HepG2 (cell line): ENCODE results near the gene CNP. TPM values are rescaled to one million over a fixed set of nuclear protein-coding genes. Genes with fewer than 3 reads are reported as not detected.
A peak's percentile ranks its signal among the peaks of the same experiment; 100 is the strongest.

Source experiments
- ELF4 ChIP-seq: sonication (generic); formaldehyde crosslinking; IDR thresholded peaks from 2 replicates; pipeline ENCODE4 v1.5.0; 2020; ENCODE audit warnings: missing genetic modification reagents, mild to moderate bottlenecking, moderate library complexity, borderline replicate concordance
- FOXK1 ChIP-seq: sonication (generic); formaldehyde crosslinking; IDR thresholded peaks from 2 replicates; pipeline ENCODE4 v1.4.0; 2020; ENCODE audit warnings: low read depth, missing genetic modification reagents, borderline replicate concordance
- HNRNPLL ChIP-seq: fragments of 200-400 bp; formaldehyde crosslinking; IDR thresholded peaks from 2 replicates; pipeline ENCODE4 v1.6.1; 2017; ENCODE audit warnings: mild to moderate bottlenecking, low read depth, low read length; ENCODE audit not compliant: poor library complexity, severe bottlenecking
- HOXA9 ChIP-seq: sonication (generic); formaldehyde crosslinking; IDR thresholded peaks from 2 replicates; pipeline ENCODE4 v1.8.1; 2022; ENCODE audit warnings: missing genetic modification reagents, mild to moderate bottlenecking, moderate library complexity, borderline replicate concordance
- MATR3 ChIP-seq: sonication (generic); formaldehyde crosslinking; IDR thresholded peaks from 2 replicates; pipeline ENCODE4 v1.4.0; 2020; ENCODE audit warnings: missing genetic modification reagents
- MAZ ChIP-seq, 2 experiments: sonication (generic) in 1 of 2; formaldehyde crosslinking in 1 of 2; IDR thresholded peaks; 2 replicates each; pipeline versions ENCODE4 v1.5.0 to v1.6.1; 2012 to 2020; ENCODE audit warnings: low read depth in 2 of 2, mild to moderate bottlenecking in 2 of 2, borderline replicate concordance in 1 of 2, improper control_type of control experiment in 1 of 2, low read length in 1 of 2, missing genetic modification reagents in 1 of 2, moderate library complexity in 1 of 2
- TCF7 ChIP-seq: sonication (generic); IDR thresholded peaks from 2 replicates; pipeline ENCODE4 v1.6.1; 2016; ENCODE audit warnings: antibody characterized with exemption, low read depth
- TRIM24 ChIP-seq: sonication (generic); formaldehyde crosslinking; IDR thresholded peaks from 2 replicates; pipeline ENCODE4 v1.8.0; 2022; ENCODE audit warnings: mild to moderate bottlenecking, missing genetic modification reagents
- ZNF235 ChIP-seq: sonication (generic); formaldehyde crosslinking; IDR thresholded peaks from 2 replicates; pipeline ENCODE4 v1.8.1; 2023; ENCODE audit warnings: mild to moderate bottlenecking, missing genetic modification reagents, borderline replicate concordance
- ZNF354B ChIP-seq: sonication (generic); formaldehyde crosslinking; IDR thresholded peaks from 2 replicates; pipeline ENCODE4 v1.8.0; 2022; ENCODE audit warnings: mild to moderate bottlenecking, missing genetic modification reagents
- ZNF790 ChIP-seq: sonication (generic); formaldehyde crosslinking; IDR thresholded peaks from 2 replicates; pipeline ENCODE4 v1.8.0; 2022; ENCODE audit warnings: missing genetic modification reagents, mild to moderate bottlenecking, borderline replicate concordance
- polyA plus RNA-seq, 8 experiments: library from polyadenylated mRNA; depleted of rRNA in 3 of 8; stranded (reverse) in 7 of 8; unstranded in 1 of 8; fragments of >200 nt; fragmentation: Illumina TruSeq in 4 of 8; extraction: Trizol in 4 of 8; gene quantifications; 2 replicates each; pipeline versions ENCODE4 v1.2.1 to v1.2.3, GENCODE V29; 2011 to 2016; ENCODE audit warnings: low read depth in 4 of 8, missing spikeins in 1 of 8, mixed read lengths in 1 of 8; ENCODE audit not compliant: insufficient read depth in 1 of 8
- total RNA-seq, 5 experiments: library from RNA; depleted of rRNA; stranded (reverse); fragments of >200 nt; fragmentation: Illumina TruSeq; extraction: Trizol; gene quantifications; 2 replicates each; pipeline ENCODE4 v1.2.3, GENCODE V29; 2016; ENCODE audit warnings: low read depth in 1 of 5
- TF ChIP-seq, protein P1 (sequence below): sonication (generic); formaldehyde crosslinking; IDR thresholded peaks from 2 replicates; pipeline ENCODE4 v1.5.1; 2020; ENCODE audit warnings: mild to moderate bottlenecking, missing genetic modification reagents, moderate library complexity
- TF ChIP-seq, protein P2 (sequence below): sonication (generic); formaldehyde crosslinking; IDR thresholded peaks from 2 replicates; pipeline ENCODE4 v1.4.0; 2020; ENCODE audit warnings: missing genetic modification reagents
- TF ChIP-seq, protein P3 (sequence below): sonication (generic); formaldehyde crosslinking; IDR thresholded peaks from 2 replicates; pipeline ENCODE4 v1.4.0; 2020; ENCODE audit warnings: missing genetic modification reagents

The CNP gene
- total and polyA plus RNA-seq, 2 of the 13 experiments (the other 11 are each of a cell fraction or from before 2014, with no cell fraction given), result 97.2 to 161 TPM

DNA sequence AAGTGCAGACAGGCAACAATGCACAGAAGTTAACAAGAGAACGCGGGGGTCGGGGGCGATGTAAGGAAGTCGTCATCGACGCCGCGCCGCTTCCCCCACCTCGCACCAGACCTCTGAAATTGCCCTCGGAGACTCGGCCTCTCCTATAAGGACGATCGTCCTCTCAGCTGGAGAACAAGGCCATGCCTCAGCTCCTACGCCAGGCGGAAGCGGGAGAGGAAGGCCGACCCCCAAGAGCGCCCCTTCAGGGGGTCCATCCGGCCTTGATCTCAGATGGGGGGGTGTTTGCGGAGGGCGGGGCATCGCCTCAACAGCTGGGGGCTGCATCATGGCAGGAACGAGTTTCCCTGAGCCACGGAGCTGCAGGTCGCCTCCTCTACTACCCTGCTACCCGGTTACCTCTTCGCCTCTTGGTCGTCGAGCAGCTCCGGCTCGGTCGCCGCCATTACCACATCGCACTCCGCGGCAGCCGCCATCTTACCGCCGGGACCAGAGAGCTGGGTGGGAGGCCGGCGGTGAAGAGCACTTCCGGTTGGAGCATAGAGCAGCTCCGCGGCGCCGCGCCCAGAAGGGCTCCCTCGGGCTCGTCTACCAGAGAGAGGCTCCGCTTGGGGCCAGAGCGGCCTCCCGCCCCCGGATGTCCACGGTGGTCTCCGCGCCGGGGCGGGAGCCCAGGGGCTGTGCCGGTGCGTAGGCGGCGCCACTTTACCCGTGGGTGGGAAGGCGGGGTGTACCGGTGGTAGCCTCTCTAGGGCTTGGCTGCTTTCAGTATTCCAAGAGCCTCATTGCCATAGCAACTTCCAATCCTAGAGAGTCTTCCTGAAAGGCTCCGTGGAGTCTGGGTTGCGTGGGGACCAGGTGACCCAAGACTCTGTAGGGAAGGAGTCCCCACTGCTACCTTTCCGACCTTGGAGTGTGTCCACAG is 50.6 kb downstream of the CNP start, which contains the start of gene DNAJC7 (continued):
- TF ChIP-seq, protein P1, sequence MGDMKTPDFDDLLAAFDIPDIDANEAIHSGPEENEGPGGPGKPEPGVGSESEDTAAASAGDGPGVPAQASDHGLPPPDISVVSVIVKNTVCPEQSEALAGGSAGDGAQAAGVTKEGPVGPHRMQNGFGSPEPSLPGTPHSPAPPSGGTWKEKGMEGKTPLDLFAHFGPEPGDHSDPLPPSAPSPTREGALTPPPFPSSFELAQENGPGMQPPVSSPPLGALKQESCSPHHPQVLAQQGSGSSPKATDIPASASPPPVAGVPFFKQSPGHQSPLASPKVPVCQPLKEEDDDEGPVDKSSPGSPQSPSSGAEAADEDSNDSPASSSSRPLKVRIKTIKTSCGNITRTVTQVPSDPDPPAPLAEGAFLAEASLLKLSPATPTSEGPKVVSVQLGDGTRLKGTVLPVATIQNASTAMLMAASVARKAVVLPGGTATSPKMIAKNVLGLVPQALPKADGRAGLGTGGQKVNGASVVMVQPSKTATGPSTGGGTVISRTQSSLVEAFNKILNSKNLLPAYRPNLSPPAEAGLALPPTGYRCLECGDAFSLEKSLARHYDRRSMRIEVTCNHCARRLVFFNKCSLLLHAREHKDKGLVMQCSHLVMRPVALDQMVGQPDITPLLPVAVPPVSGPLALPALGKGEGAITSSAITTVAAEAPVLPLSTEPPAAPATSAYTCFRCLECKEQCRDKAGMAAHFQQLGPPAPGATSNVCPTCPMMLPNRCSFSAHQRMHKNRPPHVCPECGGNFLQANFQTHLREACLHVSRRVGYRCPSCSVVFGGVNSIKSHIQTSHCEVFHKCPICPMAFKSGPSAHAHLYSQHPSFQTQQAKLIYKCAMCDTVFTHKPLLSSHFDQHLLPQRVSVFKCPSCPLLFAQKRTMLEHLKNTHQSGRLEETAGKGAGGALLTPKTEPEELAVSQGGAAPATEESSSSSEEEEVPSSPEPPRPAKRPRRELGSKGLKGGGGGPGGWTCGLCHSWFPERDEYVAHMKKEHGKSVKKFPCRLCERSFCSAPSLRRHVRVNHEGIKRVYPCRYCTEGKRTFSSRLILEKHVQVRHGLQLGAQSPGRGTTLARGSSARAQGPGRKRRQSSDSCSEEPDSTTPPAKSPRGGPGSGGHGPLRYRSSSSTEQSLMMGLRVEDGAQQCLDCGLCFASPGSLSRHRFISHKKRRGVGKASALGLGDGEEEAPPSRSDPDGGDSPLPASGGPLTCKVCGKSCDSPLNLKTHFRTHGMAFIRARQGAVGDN (CRISPR knock-in tag), result peak; percentile 95
- TF ChIP-seq ZNF354B (CRISPR knock-in tag) (peak; percentile 97; the same call in 1 of the 2 replicates), ZNF235 (peak; percentile 98; the same call in 1 of the 2 replicates), MATR3 (CRISPR knock-in tag) (no peak), MAZ (IDR thresholded peaks at IDR 0.05; ENCODE audit: borderline replicate concordance, low read depth, low read length) (peak; percentile 94), MAZ (CRISPR knock-in tag; IDR thresholded peaks at IDR 0.05; ENCODE audit: low read depth) (peak; percentile 97), HNRNPLL (peak; percentile 78), HOXA9 (CRISPR knock-in tag) (no peak), ZNF790 (CRISPR knock-in tag) (no peak; the same call in 1 of the 2 replicates), FOXK1 (CRISPR knock-in tag) (peak; percentile 83), ELF4 (CRISPR knock-in tag) (peak; percentile 62; the same call in 1 of the 2 replicates), TRIM24 (no peak), TCF7 (no peak)
- TF ChIP-seq, protein P2, sequence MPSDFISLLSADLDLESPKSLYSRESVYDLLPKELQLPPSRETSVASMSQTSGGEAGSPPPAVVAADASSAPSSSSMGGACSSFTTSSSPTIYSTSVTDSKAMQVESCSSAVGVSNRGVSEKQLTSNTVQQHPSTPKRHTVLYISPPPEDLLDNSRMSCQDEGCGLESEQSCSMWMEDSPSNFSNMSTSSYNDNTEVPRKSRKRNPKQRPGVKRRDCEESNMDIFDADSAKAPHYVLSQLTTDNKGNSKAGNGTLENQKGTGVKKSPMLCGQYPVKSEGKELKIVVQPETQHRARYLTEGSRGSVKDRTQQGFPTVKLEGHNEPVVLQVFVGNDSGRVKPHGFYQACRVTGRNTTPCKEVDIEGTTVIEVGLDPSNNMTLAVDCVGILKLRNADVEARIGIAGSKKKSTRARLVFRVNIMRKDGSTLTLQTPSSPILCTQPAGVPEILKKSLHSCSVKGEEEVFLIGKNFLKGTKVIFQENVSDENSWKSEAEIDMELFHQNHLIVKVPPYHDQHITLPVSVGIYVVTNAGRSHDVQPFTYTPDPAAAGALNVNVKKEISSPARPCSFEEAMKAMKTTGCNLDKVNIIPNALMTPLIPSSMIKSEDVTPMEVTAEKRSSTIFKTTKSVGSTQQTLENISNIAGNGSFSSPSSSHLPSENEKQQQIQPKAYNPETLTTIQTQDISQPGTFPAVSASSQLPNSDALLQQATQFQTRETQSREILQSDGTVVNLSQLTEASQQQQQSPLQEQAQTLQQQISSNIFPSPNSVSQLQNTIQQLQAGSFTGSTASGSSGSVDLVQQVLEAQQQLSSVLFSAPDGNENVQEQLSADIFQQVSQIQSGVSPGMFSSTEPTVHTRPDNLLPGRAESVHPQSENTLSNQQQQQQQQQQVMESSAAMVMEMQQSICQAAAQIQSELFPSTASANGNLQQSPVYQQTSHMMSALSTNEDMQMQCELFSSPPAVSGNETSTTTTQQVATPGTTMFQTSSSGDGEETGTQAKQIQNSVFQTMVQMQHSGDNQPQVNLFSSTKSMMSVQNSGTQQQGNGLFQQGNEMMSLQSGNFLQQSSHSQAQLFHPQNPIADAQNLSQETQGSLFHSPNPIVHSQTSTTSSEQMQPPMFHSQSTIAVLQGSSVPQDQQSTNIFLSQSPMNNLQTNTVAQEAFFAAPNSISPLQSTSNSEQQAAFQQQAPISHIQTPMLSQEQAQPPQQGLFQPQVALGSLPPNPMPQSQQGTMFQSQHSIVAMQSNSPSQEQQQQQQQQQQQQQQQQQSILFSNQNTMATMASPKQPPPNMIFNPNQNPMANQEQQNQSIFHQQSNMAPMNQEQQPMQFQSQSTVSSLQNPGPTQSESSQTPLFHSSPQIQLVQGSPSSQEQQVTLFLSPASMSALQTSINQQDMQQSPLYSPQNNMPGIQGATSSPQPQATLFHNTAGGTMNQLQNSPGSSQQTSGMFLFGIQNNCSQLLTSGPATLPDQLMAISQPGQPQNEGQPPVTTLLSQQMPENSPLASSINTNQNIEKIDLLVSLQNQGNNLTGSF (CRISPR knock-in tag), result 0 out of 2 replicates have a peak, but pooled peaks have one; percentile 66
- TF ChIP-seq, protein P3, sequence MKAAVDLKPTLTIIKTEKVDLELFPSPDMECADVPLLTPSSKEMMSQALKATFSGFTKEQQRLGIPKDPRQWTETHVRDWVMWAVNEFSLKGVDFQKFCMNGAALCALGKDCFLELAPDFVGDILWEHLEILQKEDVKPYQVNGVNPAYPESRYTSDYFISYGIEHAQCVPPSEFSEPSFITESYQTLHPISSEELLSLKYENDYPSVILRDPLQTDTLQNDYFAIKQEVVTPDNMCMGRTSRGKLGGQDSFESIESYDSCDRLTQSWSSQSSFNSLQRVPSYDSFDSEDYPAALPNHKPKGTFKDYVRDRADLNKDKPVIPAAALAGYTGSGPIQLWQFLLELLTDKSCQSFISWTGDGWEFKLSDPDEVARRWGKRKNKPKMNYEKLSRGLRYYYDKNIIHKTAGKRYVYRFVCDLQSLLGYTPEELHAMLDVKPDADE, result peak; percentile 67; the same call in 1 of the 2 replicates
